H1 (cell line): Measurements from ENCODE around the gene SSRP1. TPM values are rescaled to one million over a fixed set of nuclear protein-coding genes. Genes with fewer than 3 reads are reported as not detected.
"Not testable (repeated sequence)": the region's sequence is repeated elsewhere in the genome, so short reads cannot be mapped to it uniquely, and the experiment has no call there.

Source experiments
- CTCF ChIA-PET: fragments of 300-600 bp; sonication (Branson Sonifier 250); formaldehyde crosslinking; loops from one replicate; lab custom pipeline; 2021; ENCODE audit not compliant: partially characterized antibody; lab: Charles Lee
- POLR2A ChIA-PET: fragments of 300-600 bp; sonication (Branson Sonifier 250); formaldehyde crosslinking; loops from one replicate; lab custom pipeline; 2021; ENCODE audit warnings: inconsistent platforms; ENCODE audit not compliant: partially characterized antibody; lab: Charles Lee
- DNase-seq, 2 experiments: peaks; one replicate each; pipeline versions ENCODE4 v3.0.0 to v3.0.0-alpha.2; 2010 to 2022; ENCODE audit warnings: low spot score in 2 of 2, low read depth in 1 of 2, mixed read lengths in 1 of 2
- FAIRE-seq: peaks from 2 replicates; lab custom pipeline; 2011; peaks lifted over from hg19 to GRCh38; lab: Jason Lieb, UNC
- H2AFZ ChIP-seq: 2 replicates; pipeline ENCODE4 v1.8.1; 2012; ENCODE audit warnings: low read length, inconsistent platforms
- H2AK5ac ChIP-seq: 2 replicates; pipeline ENCODE4 v1.6.1; 2013; ENCODE audit warnings: low read depth, low read length
- H2BK120ac ChIP-seq: replicated peaks from 2 replicates; pipeline ENCODE3; 2013; ENCODE audit warnings: low read depth, low read length, inconsistent platforms
- H2BK12ac ChIP-seq: 2 replicates; pipeline ENCODE4 v1.6.1; 2013; ENCODE audit warnings: low read depth, low read length
- H2BK15ac ChIP-seq: 2 replicates; pipeline ENCODE4 v1.6.1; 2013; ENCODE audit warnings: low read length
- H2BK20ac ChIP-seq: 2 replicates; pipeline ENCODE4 v1.6.1; 2013; ENCODE audit warnings: low read length
- H2BK5ac ChIP-seq: 2 replicates; pipeline ENCODE4 v1.6.1; 2013; ENCODE audit warnings: low read depth, low read length
- H3K14ac ChIP-seq: 2 replicates; pipeline ENCODE4 v1.6.1; 2013; ENCODE audit warnings: inconsistent platforms; ENCODE audit not compliant: insufficient read length
- H3K18ac ChIP-seq: 2 replicates; pipeline ENCODE4 v1.6.1; 2013; ENCODE audit warnings: low read length; ENCODE audit errors: extremely low read depth
- H3K23ac ChIP-seq: 2 replicates; pipeline ENCODE4 v1.6.1; 2013; ENCODE audit warnings: inconsistent platforms; ENCODE audit not compliant: insufficient read length
- H3K23me2 ChIP-seq: 2 replicates; pipeline ENCODE4 v1.6.1; 2013; ENCODE audit warnings: low read depth, low read length
- H3K27ac ChIP-seq: 2 replicates; pipeline ENCODE4 v1.6.1; 2011; ENCODE audit warnings: low read depth, low read length, inconsistent platforms
- H3K27me3 ChIP-seq, 4 experiments: replicated peaks in 1 of 4; 1 replicate in 1 of 4; 2 replicates in 3 of 4; pipeline versions ENCODE4 v1.6.1 to v1.8.1; 2011 to 2013; ENCODE audit warnings: low read length in 3 of 4, mild to moderate bottlenecking in 3 of 4, inconsistent platforms in 2 of 4, mixed read lengths in 2 of 4, moderate library complexity in 1 of 4; ENCODE audit not compliant: control insufficient read depth in 3 of 4, insufficient read depth in 3 of 4; ENCODE audit errors: extremely low read depth in 1 of 4
- H3K36me3 ChIP-seq, 4 experiments: 2 replicates each; pipeline versions ENCODE4 v1.6.1 to v1.8.1; 2011 to 2013; ENCODE audit warnings: mild to moderate bottlenecking in 4 of 4, low read length in 3 of 4, moderate library complexity in 2 of 4, control low read depth in 1 of 4, inconsistent platforms in 1 of 4; ENCODE audit not compliant: insufficient read depth in 4 of 4, control insufficient read depth in 2 of 4
- H3K4ac ChIP-seq: replicated peaks from 2 replicates; pipeline ENCODE3; 2013; ENCODE audit warnings: low read length, low read depth, mixed read lengths, inconsistent platforms; ENCODE audit not compliant: insufficient read length
- H3K4me1 ChIP-seq, 4 experiments: replicated peaks in 1 of 4; 1 replicate in 1 of 4; 2 replicates in 3 of 4; pipeline versions ENCODE4 v1.6.1 to v1.8.1; 2011 to 2013; ENCODE audit warnings: low read length in 3 of 4, inconsistent platforms in 2 of 4, mixed read lengths in 1 of 4; ENCODE audit not compliant: insufficient read depth in 4 of 4, control insufficient read depth in 3 of 4
- H3K4me2 ChIP-seq, 2 experiments: 2 replicates each; pipeline versions ENCODE4 v1.6.1 to v1.8.1; 2011 to 2013; ENCODE audit warnings: low read depth in 2 of 2, low read length in 2 of 2, control low read depth in 1 of 2, inconsistent platforms in 1 of 2, mild to moderate bottlenecking in 1 of 2; ENCODE audit not compliant: insufficient read depth in 1 of 2
- H3K4me3 ChIP-seq, 4 experiments: fragments of 200-600, 300-600 bp in 1 of 4; sonication (generic), shearing (Covaris generic), sonication (Bioruptor Twin) in 1 of 4; 2 replicates each; pipeline versions ENCODE4 v1.5.1 to v1.8.1; 2011 to 2016; ENCODE audit warnings: low read length in 4 of 4, low read depth in 3 of 4, control low read depth in 2 of 4, inconsistent platforms in 2 of 4, mild to moderate bottlenecking in 2 of 4, mixed read lengths in 1 of 4, moderate library complexity in 1 of 4; ENCODE audit not compliant: insufficient read depth in 2 of 4; ENCODE audit errors: extremely low read depth in 1 of 4
- H3K56ac ChIP-seq: replicated peaks from 2 replicates; pipeline ENCODE3; 2013; ENCODE audit warnings: low read depth, mild to moderate bottlenecking, mixed read lengths, low read length, inconsistent platforms; ENCODE audit not compliant: insufficient read length
- H3K79me1 ChIP-seq: 2 replicates; pipeline ENCODE4 v1.6.1; 2013; ENCODE audit warnings: low read depth, low read length, control low read depth
- H3K79me2 ChIP-seq, 2 experiments: 2 replicates each; pipeline versions ENCODE4 v1.6.1 to v1.8.1; 2012 to 2013; ENCODE audit warnings: low read length in 2 of 2, mild to moderate bottlenecking in 2 of 2, inconsistent platforms in 1 of 2; ENCODE audit not compliant: insufficient read depth in 2 of 2, control insufficient read depth in 1 of 2
- H3K9ac ChIP-seq, 4 experiments: replicated peaks in 1 of 4; 1 replicate in 1 of 4; 2 replicates in 3 of 4; pipeline versions ENCODE4 v1.6.1 to v1.8.1; 2011 to 2013; ENCODE audit warnings: low read depth in 3 of 4, low read length in 3 of 4, control low read depth in 2 of 4, mild to moderate bottlenecking in 2 of 4, moderate library complexity in 2 of 4, inconsistent platforms in 1 of 4; ENCODE audit errors: extremely low read depth in 1 of 4
- H3K9me3 ChIP-seq, 2 experiments: 2 replicates each; pipeline versions ENCODE4 v1.6.1 to v1.8.1; 2012 to 2013; ENCODE audit warnings: mild to moderate bottlenecking in 2 of 2, moderate library complexity in 2 of 2, control low read depth in 1 of 2, inconsistent platforms in 1 of 2, low read depth in 1 of 2, low read length in 1 of 2, mixed read lengths in 1 of 2; ENCODE audit not compliant: insufficient read depth in 2 of 2
- H4K20me1 ChIP-seq, 2 experiments: replicated peaks in 1 of 2; 2 replicates each; pipeline versions ENCODE3 to v1.8.1; 2011 to 2013; ENCODE audit warnings: inconsistent platforms in 2 of 2, low read length in 2 of 2, mild to moderate bottlenecking in 1 of 2; ENCODE audit not compliant: insufficient read depth in 2 of 2, control insufficient read depth in 1 of 2
- H4K5ac ChIP-seq: 2 replicates; pipeline ENCODE4 v1.6.1; 2013; ENCODE audit warnings: low read length, low read depth, mixed read lengths, inconsistent platforms; ENCODE audit not compliant: insufficient read length
- H4K8ac ChIP-seq: 2 replicates; pipeline ENCODE4 v1.8.0; 2013; ENCODE audit warnings: mild to moderate bottlenecking, moderate library complexity, low read length, inconsistent platforms; ENCODE audit not compliant: insufficient read depth; ENCODE audit errors: extremely low read depth
- H4K91ac ChIP-seq: replicated peaks from 2 replicates; pipeline ENCODE3; 2013; ENCODE audit warnings: low read length, mixed read lengths, inconsistent platforms; ENCODE audit not compliant: insufficient read length
- polyA plus RNA-seq, 7 experiments: library from polyadenylated mRNA; depleted of rRNA in 3 of 7; stranded (reverse) in 5 of 7; unstranded in 2 of 7; fragments of >200 nt in 5 of 7; fragments of 200-250 nt in 2 of 7; gene quantifications; 1 replicate in 5 of 7; 2 replicates in 1 of 7; 4 replicates in 1 of 7; pipeline versions ENCODE4 v1.2.1 to v1.2.3, GENCODE V29; 2011 to 2013; ENCODE audit warnings: missing spikeins in 2 of 7, mixed read lengths in 2 of 7
- total RNA-seq: library from RNA; stranded (reverse); fragmentation: NEBNext Ultra II Directional; extraction: Animal tissue kit (Norgen Biotek cat#: 25700); gene quantifications from 2 replicates; pipeline ENCODE4 v1.2.1, GENCODE V29; 2021

The SSRP1 gene
- total and polyA plus RNA-seq, 2 of the 8 experiments (the other 6 are each of a cell fraction or from before 2014, with no cell fraction given), result 259 to 281 TPM

DNA sequence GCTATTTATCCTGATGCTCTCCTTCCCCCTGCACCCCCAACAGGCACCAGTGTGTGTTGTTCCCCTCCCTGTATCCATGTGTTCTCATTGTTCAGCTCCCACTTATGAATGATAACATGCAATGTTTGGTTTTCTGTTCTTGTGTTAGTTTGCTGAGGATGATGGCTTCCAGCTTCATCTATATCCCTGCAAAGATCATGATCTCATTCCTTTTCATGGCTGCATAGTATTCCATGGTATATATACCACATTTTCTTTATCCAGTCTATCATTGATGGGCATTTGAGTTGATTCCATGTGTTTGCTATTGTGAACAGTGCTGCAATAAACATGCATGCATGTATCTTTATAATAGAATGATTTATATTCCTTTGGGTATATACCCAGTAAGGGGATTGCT lies 25.7 kb upstream of the SSRP1 start:
- H3K4ac ChIP-seq, H3K56ac ChIP-seq, H3K79me2 ChIP-seq, H2AFZ ChIP-seq, H2BK5ac ChIP-seq, H2BK20ac ChIP-seq, H3K27me3 ChIP-seq, H3K4me2 ChIP-seq, H3K23ac ChIP-seq, H3K14ac ChIP-seq, FAIRE-seq, H3K23me2 ChIP-seq, H3K9ac ChIP-seq, H2BK15ac ChIP-seq, H4K20me1 ChIP-seq, H3K18ac ChIP-seq, H4K5ac ChIP-seq, H3K27ac ChIP-seq, H3K4me3 ChIP-seq, H2BK12ac ChIP-seq, H3K9me3 ChIP-seq, H4K91ac ChIP-seq, H4K8ac ChIP-seq, H3K79me1 ChIP-seq, H3K36me3 ChIP-seq, H2BK120ac ChIP-seq, H2AK5ac ChIP-seq, DNase-seq: not testable (repeated sequence)
- CTCF ChIA-PET, result interaction anchor here (1.0 to 4.9 kb wide), 7 partner anchors 10 to 166 kb away, joined by 3 to 24 read pairs (median 5); no protein-coding TSS in a partner anchor
- H3K4me1 ChIP-seq, result peaks cover 9 to 23% (median 11%) of the 10 kb centered on the region in 4 experiments
- POLR2A ChIA-PET, result interaction anchor here (1.0 to 2.9 kb wide), 3 partner anchors 36 to 290 kb away, joined by 3 to 10 read pairs (median 5); partner anchors contain the start of gene TNKS1BP1
